ENCODE results near the gene ATP6V0E1.
"Not testable (repeated sequence)": the region's sequence is repeated elsewhere in the genome, so short reads cannot be mapped to it uniquely, and the experiment has no call there.

Gene ATP6V0E1

DNA sequence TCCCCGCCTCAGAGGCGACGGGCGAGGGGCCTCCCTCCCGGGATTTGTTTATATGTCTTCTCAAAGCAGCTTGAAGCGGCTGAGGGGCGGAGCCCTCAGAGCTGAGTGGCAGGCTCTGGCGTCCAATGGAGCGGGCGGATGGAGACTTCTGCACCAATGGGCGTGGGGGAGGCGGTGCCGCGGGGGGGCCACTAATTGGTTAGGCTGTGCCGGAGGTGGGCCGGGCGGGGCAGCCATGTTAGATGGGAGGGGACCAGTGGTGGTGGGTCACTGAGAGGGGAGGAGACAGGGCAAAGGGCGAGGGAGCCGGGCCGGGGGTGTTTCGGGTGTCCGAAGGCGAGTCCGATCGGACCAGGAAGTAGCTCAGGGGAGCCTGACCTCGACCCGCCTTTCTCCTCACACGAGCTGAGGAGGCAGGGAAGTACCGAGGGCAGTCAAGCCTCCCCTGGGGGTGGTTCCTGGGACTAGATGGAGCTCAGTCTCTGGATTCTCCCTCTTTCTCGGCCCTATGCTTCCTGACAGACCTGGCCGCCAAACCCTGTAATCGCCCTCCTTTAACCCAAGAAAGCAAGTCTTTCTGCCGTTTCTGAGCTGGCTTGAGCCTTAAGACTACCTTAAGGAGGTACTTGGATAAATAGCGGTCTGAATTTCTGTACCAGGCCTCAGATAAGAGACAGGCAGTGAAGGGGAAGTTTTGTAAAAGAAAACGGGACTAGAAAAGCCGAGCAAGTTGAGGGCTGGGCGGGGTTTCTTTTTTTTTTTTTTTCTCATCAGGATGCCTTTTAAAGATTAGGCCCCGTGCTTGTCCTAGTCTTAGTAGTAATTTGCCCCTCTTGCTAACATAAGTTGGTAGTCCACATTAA is 73.7 kb downstream of the ATP6V0E1 start:
- TF ChIP-seq, protein P1, sequence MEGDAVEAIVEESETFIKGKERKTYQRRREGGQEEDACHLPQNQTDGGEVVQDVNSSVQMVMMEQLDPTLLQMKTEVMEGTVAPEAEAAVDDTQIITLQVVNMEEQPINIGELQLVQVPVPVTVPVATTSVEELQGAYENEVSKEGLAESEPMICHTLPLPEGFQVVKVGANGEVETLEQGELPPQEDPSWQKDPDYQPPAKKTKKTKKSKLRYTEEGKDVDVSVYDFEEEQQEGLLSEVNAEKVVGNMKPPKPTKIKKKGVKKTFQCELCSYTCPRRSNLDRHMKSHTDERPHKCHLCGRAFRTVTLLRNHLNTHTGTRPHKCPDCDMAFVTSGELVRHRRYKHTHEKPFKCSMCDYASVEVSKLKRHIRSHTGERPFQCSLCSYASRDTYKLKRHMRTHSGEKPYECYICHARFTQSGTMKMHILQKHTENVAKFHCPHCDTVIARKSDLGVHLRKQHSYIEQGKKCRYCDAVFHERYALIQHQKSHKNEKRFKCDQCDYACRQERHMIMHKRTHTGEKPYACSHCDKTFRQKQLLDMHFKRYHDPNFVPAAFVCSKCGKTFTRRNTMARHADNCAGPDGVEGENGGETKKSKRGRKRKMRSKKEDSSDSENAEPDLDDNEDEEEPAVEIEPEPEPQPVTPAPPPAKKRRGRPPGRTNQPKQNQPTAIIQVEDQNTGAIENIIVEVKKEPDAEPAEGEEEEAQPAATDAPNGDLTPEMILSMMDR (IDR thresholded peaks at IDR 0.05; ENCODE audit: insufficient read depth, low read depth, low read length, missing control alignments) = no peak
- H3K4me3 ChIP-seq (ENCODE audit: low read depth, low read length) = peak overlapping the region; percentile 96
- DNase-seq (ENCODE audit: low read depth) = peak; percentile 99

DNA sequence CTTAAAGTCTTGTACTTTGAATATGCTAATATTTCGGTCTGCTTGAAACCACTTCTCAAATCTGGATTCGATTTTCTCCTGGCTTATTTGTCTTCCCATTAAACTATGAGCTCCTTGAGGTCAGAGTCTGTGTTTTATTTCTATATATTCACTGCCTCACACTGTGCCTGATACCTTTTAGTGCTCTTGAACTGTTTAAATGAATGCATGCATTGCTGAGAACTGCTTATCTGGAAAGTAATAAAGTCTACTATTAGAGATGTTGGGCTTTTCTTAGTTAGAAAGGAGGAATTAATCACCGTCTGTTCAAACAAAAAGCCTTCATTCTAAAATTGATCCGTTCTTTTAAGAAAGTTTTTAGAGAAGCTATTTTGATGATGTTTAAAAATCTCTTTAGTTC is 78.6 kb downstream of the ATP6V0E1 start:
- TF ChIP-seq, protein P1 (IDR thresholded peaks at IDR 0.05; ENCODE audit: insufficient read depth, low read depth, low read length, missing control alignments) = no peak
- no peak overlapping the region for H3K4me3 ChIP-seq (ENCODE audit: low read depth, low read length)
- no peak for DNase-seq (ENCODE audit: low read depth)

DNA sequence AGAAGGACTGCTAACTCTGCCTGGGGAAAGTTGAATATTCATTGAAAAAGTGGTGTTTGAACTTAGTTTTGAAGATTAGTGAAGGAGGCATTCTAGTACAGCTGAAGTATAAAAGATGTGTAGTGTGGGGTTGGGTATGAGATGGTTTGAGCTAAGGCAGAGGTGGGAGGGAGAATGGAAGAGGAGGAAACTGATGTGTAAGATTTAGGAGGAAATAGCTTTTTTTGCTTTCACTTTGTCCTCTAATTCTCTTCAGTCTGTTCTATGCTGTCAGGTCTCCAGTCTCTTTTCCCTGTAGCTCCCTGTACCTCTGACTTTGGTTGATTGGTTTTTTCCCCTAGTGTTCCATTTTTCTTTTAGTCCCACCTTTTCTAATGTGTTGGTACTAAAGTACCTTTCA is 81.6 kb downstream of the ATP6V0E1 start:
- peak; percentile 25 for DNase-seq (ENCODE audit: low read depth)
- H3K4me3 ChIP-seq (ENCODE audit: low read depth, low read length) = no peak overlapping the region
- TF ChIP-seq, protein P1 (IDR thresholded peaks at IDR 0.05; ENCODE audit: insufficient read depth, low read depth, low read length, missing control alignments) = no peak

DNA sequence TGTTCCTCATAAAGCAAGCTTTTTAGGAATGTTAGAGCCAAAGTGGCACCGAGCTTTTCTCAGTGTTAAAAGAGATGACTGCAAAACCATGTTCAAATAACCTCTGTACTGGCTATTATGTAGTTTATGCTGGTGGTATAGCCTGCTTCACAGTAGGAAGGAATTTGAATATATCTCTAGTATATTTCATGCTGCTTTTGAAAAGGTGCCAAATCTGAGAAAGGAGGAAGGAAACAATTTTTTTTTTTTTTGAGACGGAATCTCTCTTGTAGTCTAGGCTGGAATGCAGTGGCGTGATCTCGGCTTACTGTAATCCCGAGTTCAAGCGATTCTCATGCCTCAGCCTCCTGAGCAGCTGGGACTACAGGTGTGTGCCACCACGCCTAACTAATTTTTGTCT is 86.1 kb downstream of the ATP6V0E1 start:
- H3K4me3 ChIP-seq (ENCODE audit: low read depth, low read length) = no peak overlapping the region
- no peak for DNase-seq (ENCODE audit: low read depth)
- TF ChIP-seq, protein P1 (IDR thresholded peaks at IDR 0.05; ENCODE audit: insufficient read depth, low read depth, low read length, missing control alignments) = no peak

DNA sequence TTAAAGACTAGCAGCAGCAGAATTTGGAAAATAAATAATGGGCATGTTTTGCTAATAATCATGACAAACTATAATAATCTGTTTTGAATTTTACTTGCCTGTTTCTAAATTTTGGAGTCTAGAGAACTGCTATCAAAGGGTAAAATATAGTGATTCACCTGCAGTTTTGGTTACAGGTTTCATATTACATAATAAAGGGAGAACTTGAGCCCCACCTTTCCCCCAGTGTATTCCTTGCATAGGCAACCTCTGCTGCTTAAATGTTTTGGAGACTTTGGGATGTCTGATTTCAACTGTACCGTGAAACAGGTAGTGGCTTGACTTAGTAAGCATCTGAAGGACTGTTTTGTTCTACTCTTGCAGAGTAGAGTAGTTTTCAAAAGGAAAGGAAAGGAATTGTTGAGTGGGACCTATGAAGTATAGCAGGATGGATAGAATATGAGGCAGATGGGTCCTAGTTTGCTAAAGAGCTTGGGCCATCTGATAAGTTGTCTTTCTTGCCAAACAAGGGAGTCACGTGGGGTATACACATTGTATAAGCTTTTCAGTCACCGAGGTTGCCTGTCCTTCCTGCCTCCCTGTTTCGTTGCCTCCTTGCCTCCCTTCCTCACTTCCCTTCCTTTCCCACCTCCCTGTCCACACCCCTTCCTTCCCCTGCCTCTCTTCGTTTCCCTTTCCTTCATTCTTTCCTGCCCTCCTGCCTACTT is 91.7 kb downstream of the ATP6V0E1 start:
- no peak for DNase-seq (ENCODE audit: low read depth)
- TF ChIP-seq, protein P1 (IDR thresholded peaks at IDR 0.05; ENCODE audit: insufficient read depth, low read depth, low read length, missing control alignments) = no peak
- H3K4me3 ChIP-seq (ENCODE audit: low read depth, low read length) = no peak overlapping the region

DNA sequence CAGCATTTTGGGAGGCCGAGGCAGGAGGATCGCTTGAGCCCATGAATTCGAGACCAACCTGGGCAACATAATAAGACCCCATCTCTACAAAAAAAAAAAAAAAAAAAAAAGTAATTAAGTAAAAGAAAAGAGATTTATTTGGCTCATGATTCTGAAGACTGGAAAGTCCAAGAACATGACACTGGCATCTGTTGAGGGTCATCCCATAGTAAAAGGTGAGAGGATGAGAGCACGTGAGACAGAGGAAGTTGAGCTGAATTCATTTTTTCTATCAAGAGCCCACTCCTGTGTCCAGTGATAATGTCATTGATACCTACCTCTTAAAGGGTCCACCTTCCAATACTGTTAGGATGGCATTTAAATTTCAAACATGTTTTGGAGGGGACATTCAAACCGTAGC is 92.4 kb downstream of the ATP6V0E1 start:
- DNase-seq (ENCODE audit: low read depth) = no peak
- TF ChIP-seq, protein P1 (IDR thresholded peaks at IDR 0.05; ENCODE audit: insufficient read depth, low read depth, low read length, missing control alignments) = no peak
- no peak overlapping the region for H3K4me3 ChIP-seq (ENCODE audit: low read depth, low read length)

DNA sequence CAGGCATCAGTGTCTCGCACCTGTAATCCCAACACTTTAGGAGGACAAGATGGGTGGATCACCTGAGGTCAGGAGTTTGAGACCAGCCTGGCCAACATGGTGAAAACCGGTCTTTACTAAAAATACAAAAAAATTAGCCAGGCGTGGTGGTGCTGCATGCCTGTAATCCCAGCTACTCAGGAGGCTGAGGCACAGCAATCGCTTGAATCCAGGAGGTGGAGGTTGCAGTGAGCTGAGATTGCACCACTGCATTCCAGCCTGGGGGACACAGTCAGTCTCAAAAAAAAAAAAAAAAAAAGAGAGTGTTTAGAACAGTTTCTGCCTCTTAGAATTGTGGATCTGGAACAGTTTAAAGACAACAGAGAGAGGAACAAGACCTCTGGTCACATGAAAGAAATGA is 92.9 kb downstream of the ATP6V0E1 start:
- not testable (repeated sequence) for DNase-seq (ENCODE audit: low read depth); H3K4me3 ChIP-seq (ENCODE audit: low read depth, low read length)

All from GM12865 (cell line).